Adrenal gland (tissue), 5 donors: ENCODE measurements around the gene AGPAT2.

Source experiments
- CTCF ChIP-seq, 6 experiments: fragments of 450-650 bp in 4 of 6; fragments of 200-600 bp in 2 of 6; sonication (generic) in 1 of 6; IDR thresholded peaks; 1 replicate in 5 of 6; 2 replicates in 1 of 6; pipeline versions ENCODE4 v1.5.1 to v1.8.0; 2016 to 2021; ENCODE audit warnings: antibody characterized with exemption in 6 of 6, mild to moderate bottlenecking in 2 of 6, moderate library complexity in 1 of 6
- POLR2A ChIP-seq, 2 donors: fragments of 450-650 bp; IDR thresholded peaks; one replicate each; pipeline ENCODE4 v1.6.1; 2017; ENCODE audit warnings: antibody characterized with exemption in 2 of 2, mild to moderate bottlenecking in 2 of 2, moderate library complexity in 1 of 2
- donor health status: DM: no; HTN: no; CAD: no.

GRCh38 chr9:136626740-136627642, 60.3 kb downstream of the AGPAT2 start:
- TF ChIP-seq CTCF (IDR thresholded peaks at IDR 0.05) (no peak), POLR2A (IDR thresholded peaks at IDR 0.05) (no peak)
